GM19240 (cell line): ENCODE measurements around the gene KRTAP5-10.
"Not testable (repeated sequence)": the region's sequence is repeated elsewhere in the genome, so short reads cannot be mapped to it uniquely, and the experiment has no call there.

Experiments used
- DNase-seq: peaks from one replicate; pipeline ENCODE4 v3.0.0; 2011; ENCODE audit warnings: low spot score; ENCODE audit not compliant: insufficient read length

KRTAP5-10 gene

GRCh38 chr11:71571101-71571850 lies 5.9 kb downstream of the KRTAP5-10 start:
- DNase-seq, result not testable (repeated sequence)

- no peak for DNase-seq
These were observed 7.4 kb downstream of the KRTAP5-10 start for GRCh38 chr11:71572811-71573210.

- DNase-seq, result no peak
These were observed 9.1 kb downstream of the KRTAP5-10 start for GRCh38 chr11:71574418-71574817.

- no peak for DNase-seq
These were observed 10.5 kb downstream of the KRTAP5-10 start for GRCh38 chr11:71575723-71576424.

- not testable (repeated sequence) for DNase-seq
These were observed 11.5 kb downstream of the KRTAP5-10 start for GRCh38 chr11:71576688-71577465.

GRCh38 chr11:71577469-71578004 lies 12.2 kb downstream of the KRTAP5-10 start:
- no peak for DNase-seq

GRCh38 chr11:71579513-71579912 lies 14.2 kb downstream of the KRTAP5-10 start:
- DNase-seq, result not testable (repeated sequence)

- peak; percentile 34 for DNase-seq
These were observed 15.0 kb downstream of the KRTAP5-10 start for GRCh38 chr11:71580057-71581003.

- no peak for DNase-seq
These were observed 16.5 kb downstream of the KRTAP5-10 start for GRCh38 chr11:71581826-71582225.

GRCh38 chr11:71582309-71582895 lies 17.0 kb downstream of the KRTAP5-10 start, which contains the start of gene KRTAP5-11:
Gene KRTAP5-11, minus strand, starts transcription at chr11:71582875. Its CDS starts 38 bp downstream, at chr11:71582837.
- no peak for DNase-seq

GRCh38 chr11:71582969-71583368 lies 17.6 kb downstream of the KRTAP5-10 start:
- DNase-seq, result not testable (repeated sequence)

GRCh38 chr11:71585673-71586072 lies 20.3 kb downstream of the KRTAP5-10 start:
- DNase-seq, result not testable (repeated sequence)

- DNase-seq, result not testable (repeated sequence)
These were observed 23.0 kb downstream of the KRTAP5-10 start for GRCh38 chr11:71588314-71588713.

GRCh38 chr11:71588822-71589545 lies 23.6 kb downstream of the KRTAP5-10 start:
- not testable (repeated sequence) for DNase-seq

- DNase-seq, result not testable (repeated sequence)
These were observed 24.2 kb downstream of the KRTAP5-10 start for GRCh38 chr11:71589546-71589920.

- DNase-seq, result not testable (repeated sequence)
These were observed 37.9 kb downstream of the KRTAP5-10 start for GRCh38 chr11:71603221-71603620.

GRCh38 chr11:71604798-71605488 lies 39.6 kb downstream of the KRTAP5-10 start:
- DNase-seq, result not testable (repeated sequence)

- not testable (repeated sequence) for DNase-seq
These were observed 41.6 kb downstream of the KRTAP5-10 start for GRCh38 chr11:71606853-71607519.
